ENCODE measurements around the gene SLC34A1. TPM values are rescaled to one million over a fixed set of nuclear protein-coding genes. Genes with fewer than 3 reads are reported as not detected.

The SLC34A1 gene
- total RNA-seq: not detected in 2 replicates

DNA sequence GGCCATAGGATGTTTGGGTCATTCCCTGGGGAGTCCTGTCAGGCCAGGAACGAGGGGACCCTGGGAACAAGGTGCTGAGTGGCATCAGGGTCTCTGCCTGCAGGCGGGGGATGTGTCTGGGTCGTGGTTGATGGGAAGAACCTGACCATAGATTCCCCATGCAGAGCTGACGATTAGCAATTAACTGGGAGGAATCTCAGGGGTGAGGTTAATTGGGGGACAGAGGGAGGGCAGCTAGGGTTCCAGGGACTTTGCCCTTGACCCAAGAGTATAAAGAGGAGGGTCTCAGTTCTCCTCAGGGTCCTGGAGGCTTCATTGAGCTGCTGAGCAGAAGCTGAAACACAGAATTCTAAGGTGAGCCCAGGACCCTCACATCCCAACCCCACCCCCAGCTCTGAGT, at the start of gene SLC34A1:
Gene SLC34A1, plus strand, starts transcription at position 301 of the 400 bp plus-strand sequence. CDS start 1,308 bp downstream, outside the sequence.

DNA sequence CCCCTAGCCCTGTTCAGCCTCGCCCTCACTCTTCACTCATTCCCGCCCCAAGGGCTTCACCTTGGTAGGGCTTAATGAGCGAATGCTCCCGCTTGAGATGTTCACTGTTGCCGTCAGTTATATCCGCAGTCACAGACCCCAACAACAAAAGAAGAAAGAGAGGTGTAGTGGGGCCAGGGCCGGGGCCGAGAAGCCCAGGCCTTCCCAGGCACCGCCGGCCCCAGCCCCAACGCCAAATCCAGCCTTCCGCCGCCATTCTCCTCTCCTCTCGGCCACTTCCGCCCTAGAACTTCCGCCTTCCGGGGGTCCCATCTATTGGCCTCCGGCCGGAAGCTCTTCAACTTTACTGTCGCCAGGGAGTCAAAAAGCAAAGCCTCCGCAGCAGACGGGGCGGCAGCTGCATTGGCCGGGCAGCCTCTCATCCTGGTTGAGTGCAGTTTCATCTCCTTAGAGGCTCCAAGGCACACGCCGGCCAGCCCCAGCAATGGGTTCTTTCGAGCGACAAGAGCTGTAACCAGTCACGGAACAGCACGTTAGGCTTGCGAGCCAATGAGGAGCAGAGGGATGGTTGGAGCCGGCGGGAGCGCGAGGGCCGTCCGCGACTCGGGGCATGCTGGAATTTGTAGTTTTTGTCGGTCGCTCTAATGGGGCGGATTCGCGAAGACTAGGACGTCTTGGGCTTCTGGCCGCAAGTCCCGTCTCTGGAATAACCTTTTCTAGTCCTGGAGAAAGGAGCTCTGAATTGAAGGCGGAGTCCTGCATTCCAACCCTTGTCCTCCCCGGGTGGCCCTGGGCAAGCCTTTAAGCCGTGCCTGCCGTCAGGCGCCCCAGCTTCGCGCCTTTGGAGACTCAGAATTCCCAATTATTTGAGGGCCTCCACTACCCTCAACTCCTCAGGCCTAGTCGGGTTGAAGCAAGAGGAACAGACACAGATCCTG, 32.6 kb upstream of the SLC34A1 start, which contains the start of gene LMAN2:
Gene LMAN2, minus strand, starts transcription at position 277 of the 938 bp plus-strand sequence. Its CDS starts 21 bp downstream, at position 256.

GRCh38 chr5:177357459-177358351, 26.5 kb upstream of the SLC34A1 start, which contains the start of gene RGS14:
TSS of gene RGS14 (plus strand) at chr5:177357924. CDS start at chr5:177358025, 101 bp downstream.

DNA sequence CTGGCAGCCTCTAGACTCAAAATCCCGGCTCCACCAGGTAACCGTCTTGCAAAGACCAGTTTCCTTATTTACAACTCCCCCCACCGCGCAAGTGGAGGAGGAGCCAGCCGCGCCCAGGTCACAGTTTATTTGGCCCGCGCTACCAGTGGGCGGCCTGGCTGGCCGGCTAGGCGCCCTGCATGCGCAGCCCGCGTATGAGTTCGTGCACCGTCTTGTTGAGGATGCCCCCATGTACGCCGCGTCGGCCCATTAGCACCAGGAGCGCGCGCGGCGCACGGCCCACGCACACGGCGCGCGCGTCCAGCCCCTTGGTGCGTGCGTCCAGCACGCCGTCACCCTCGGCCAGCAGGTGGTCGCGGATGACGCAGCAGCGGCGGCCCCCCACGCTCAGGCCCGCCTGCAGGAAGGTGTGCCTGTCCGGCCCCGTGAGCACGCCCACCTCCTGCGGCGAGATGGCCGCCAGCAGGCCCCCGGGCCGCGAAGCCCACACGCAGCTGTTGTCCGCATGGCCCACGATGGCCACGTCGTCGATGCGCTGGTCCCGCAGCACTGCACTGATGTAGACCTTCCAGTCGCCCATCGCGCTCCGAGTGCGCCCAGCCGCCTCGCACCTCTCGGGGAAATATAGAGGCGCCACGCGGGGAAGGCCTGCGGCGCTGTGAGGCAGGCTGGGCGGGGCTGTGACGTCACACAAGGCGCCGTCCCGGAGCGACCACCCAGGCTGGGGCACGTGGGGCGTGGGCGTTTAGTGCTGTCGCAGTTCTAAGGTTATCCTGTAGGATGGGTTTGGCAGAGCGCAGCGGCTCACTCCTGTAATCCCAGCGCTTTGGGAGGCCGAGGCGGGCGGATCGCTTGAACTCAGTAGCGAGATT, 16.0 kb downstream of the SLC34A1 start, which contains the start of gene PFN3:
Gene PFN3, minus strand, starts transcription at position 665 of the 872 bp plus-strand sequence. Its CDS starts 85 bp downstream, at position 580.

DNA sequence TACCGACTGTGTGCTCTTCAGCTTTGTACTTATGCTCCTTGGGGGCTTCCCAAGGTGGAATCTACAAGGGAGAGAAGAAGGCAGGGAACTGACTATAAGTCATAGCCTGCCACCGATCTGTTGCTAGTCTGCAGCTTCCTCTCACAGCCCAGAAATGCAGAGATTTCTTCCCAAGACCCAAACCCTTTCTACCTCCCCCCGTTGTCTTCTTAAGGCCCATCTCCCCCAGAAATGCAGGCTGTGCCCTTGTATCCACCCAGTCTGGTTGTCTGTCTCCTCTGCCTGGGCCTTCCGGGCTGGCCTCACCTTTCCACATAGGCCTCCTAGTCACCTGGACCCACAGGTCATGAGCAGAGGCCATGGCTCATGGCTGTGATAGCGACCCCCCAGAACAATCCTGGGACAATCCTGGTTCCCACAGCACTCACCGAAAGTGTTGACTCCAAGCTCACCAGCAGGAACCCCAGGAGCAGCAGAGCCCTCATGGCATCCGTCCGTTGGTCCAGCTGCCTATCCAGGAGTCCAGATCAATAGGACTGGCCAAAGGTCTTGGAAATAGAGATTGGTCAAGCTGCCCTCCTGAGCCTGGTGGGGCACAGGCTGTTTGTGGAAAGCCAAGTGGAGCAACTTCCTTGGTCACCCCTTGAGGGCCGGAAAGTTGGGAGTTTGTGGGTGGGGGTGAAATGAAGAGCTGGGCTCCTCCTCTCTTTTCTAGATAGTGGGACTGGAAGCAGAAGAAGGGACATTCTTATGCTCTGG, 25.0 kb downstream of the SLC34A1 start, which contains the start of gene F12:
Gene F12, minus strand, starts transcription at position 522 of the 759 bp plus-strand sequence. Its CDS starts 37 bp downstream, at position 485.

GRCh38 chr5:177426566-177427210, 42.5 kb downstream of the SLC34A1 start, which contains the start of gene GRK6:
TSS of gene GRK6 (plus strand) at chr5:177426676. CDS start at chr5:177426846, 170 bp downstream.

GRCh38 chr5:177446200-177447065, 62.2 kb downstream of the SLC34A1 start, which contains the start of gene PRR7:
TSS of gene PRR7 (plus strand) at chr5:177446814. CDS start at chr5:177455068, 8,254 bp downstream.

Other genes with a start within 250 kb of the SLC34A1 start
- 10.7 and 35.5 TPM in 2 replicates for gene RAB24, start 80.7 kb upstream of the SLC34A1 start, total RNA-seq
- gene PRELID1, start 80.6 kb upstream of the SLC34A1 start, total RNA-seq: 99.4 and 145 TPM in 2 replicates
- gene MXD3, start 72.5 kb upstream of the SLC34A1 start, total RNA-seq: 1.8 and 10.6 TPM in 2 replicates
- gene LMAN2, start 32.8 kb upstream of the SLC34A1 start, total RNA-seq: 242 and 674 TPM in 2 replicates
- 4.7 and 6.6 TPM in 2 replicates for gene RGS14, start 26.5 kb upstream of the SLC34A1 start, total RNA-seq
- not detected in 2 replicates for gene PFN3, start 16.2 kb downstream of the SLC34A1 start, total RNA-seq
- gene F12, start 25.1 kb downstream of the SLC34A1 start, total RNA-seq: 0.22 and 0.57 TPM in 2 replicates
- 35.9 and 47.4 TPM in 2 replicates for gene GRK6, start 42.2 kb downstream of the SLC34A1 start, total RNA-seq
- 3.7 and 8.6 TPM in 2 replicates for gene PRR7, start 62.4 kb downstream of the SLC34A1 start, total RNA-seq
- gene DBN1, start 89.2 kb downstream of the SLC34A1 start, total RNA-seq: 125 and 151 TPM in 2 replicates
- gene PDLIM7, start 113.2 kb downstream of the SLC34A1 start, total RNA-seq: 153 and 326 TPM in 2 replicates
- 2.2 and 4.2 TPM in 2 replicates for gene DOK3, start 125.4 kb downstream of the SLC34A1 start, total RNA-seq
- 80.2 and 88.6 TPM in 2 replicates for gene DDX41, start 132.5 kb downstream of the SLC34A1 start, total RNA-seq
- 27.6 and 27.9 TPM in 2 replicates for gene FAM193B, start 170.1 kb downstream of the SLC34A1 start, total RNA-seq
- 164 and 297 TPM in 2 replicates for gene TMED9, start 207.8 kb downstream of the SLC34A1 start, total RNA-seq
- gene B4GALT7, start 215.7 kb downstream of the SLC34A1 start, total RNA-seq: 43.1 and 43.5 TPM in 2 replicates